ENCODE measurements around the gene POU5F2. TPM values are rescaled to one million over a fixed set of nuclear protein-coding genes. Genes with fewer than 3 reads are reported as not detected.

Gene POU5F2
- total RNA-seq, 1 donor from 2014 or later, result 2.5 TPM

Other genes with a start within 250 kb of the POU5F2 start
- gene NR2F1-AS1, start 160.4 kb downstream of the POU5F2 start, total RNA-seq, result 50.4 TPM
- gene NR2F1, start 158.4 kb downstream of the POU5F2 start, total RNA-seq, result 36.1 TPM